ENCODE results near the gene NFIC.

The NFIC gene

GRCh38 chr19:3475449-3475848 is 109.1 kb downstream of the NFIC start:
- Histone ChIP-seq H3K4me3 (ENCODE audit: low read depth, low read length) (no peak overlapping the region), H3K9me3 (ENCODE audit: severe bottlenecking) (no peaks in the 10 kb centered on the region), H3K27ac (no peak overlapping the region), H3K36me3 (no peaks in the 10 kb centered on the region), H3K27me3 (ENCODE audit: insufficient read depth, low read depth, severe bottlenecking) (peaks cover 4% of the 10 kb centered on the region)
- TF ChIP-seq CTCF (IDR thresholded peaks at IDR 0.05; ENCODE audit: low read depth, low read length), result no peak
- no peak for DNase-seq

GRCh38 chr19:3476830-3477229 is 110.4 kb downstream of the NFIC start:
- H3K4me3 ChIP-seq (ENCODE audit: low read depth, low read length), result no peak overlapping the region
- H3K9me3 ChIP-seq (ENCODE audit: severe bottlenecking), result no peaks in the 10 kb centered on the region
- H3K27ac ChIP-seq, result no peak overlapping the region
- peaks cover 12% of the 10 kb centered on the region for H3K27me3 ChIP-seq (ENCODE audit: insufficient read depth, low read depth, severe bottlenecking)
- H3K36me3 ChIP-seq, result no peaks in the 10 kb centered on the region
- no peak for DNase-seq
- TF ChIP-seq CTCF (IDR thresholded peaks at IDR 0.05; ENCODE audit: low read depth, low read length), result no peak

- Histone ChIP-seq H3K27me3 (ENCODE audit: insufficient read depth, low read depth, severe bottlenecking) (peaks cover 19% of the 10 kb centered on the region), H3K4me3 (ENCODE audit: low read depth, low read length) (no peak overlapping the region), H3K9me3 (ENCODE audit: severe bottlenecking) (no peaks in the 10 kb centered on the region), H3K36me3 (no peaks in the 10 kb centered on the region), H3K27ac (no peak overlapping the region)
- no peak for DNase-seq
- TF ChIP-seq CTCF (IDR thresholded peaks at IDR 0.05; ENCODE audit: low read depth, low read length), result no peak
Measured at GRCh38 chr19:3477506-3477905, 111.1 kb downstream of the NFIC start.

GRCh38 chr19:3477951-3478350 is 111.6 kb downstream of the NFIC start:
- TF ChIP-seq CTCF (IDR thresholded peaks at IDR 0.05; ENCODE audit: low read depth, low read length), result no peak
- Histone ChIP-seq H3K27me3 (ENCODE audit: insufficient read depth, low read depth, severe bottlenecking) (peaks cover 20% of the 10 kb centered on the region), H3K4me3 (ENCODE audit: low read depth, low read length) (no peak overlapping the region), H3K9me3 (ENCODE audit: severe bottlenecking) (no peaks in the 10 kb centered on the region), H3K27ac (no peak overlapping the region), H3K36me3 (no peaks in the 10 kb centered on the region)
- no peak for DNase-seq

GRCh38 chr19:3478409-3479176 is 112.2 kb downstream of the NFIC start:
- peaks cover 20% of the 10 kb centered on the region for H3K27me3 ChIP-seq (ENCODE audit: insufficient read depth, low read depth, severe bottlenecking)
- H3K4me3 ChIP-seq (ENCODE audit: low read depth, low read length), result no peak overlapping the region
- DNase-seq, result no peak

More at GRCh38 chr19:3478409-3479176, 112.2 kb downstream of the NFIC start:
- no peak overlapping the region for H3K27ac ChIP-seq
- H3K9me3 ChIP-seq (ENCODE audit: severe bottlenecking), result no peaks in the 10 kb centered on the region
- no peak for TF ChIP-seq CTCF (IDR thresholded peaks at IDR 0.05; ENCODE audit: low read depth, low read length)
- no peaks in the 10 kb centered on the region for H3K36me3 ChIP-seq

Measured in WERI-Rb-1 (cell line).